ENCODE data around the gene TSGA10.
A peak's percentile ranks its signal among the peaks of the same experiment; 100 is the strongest.
"Not testable (repeated sequence)": the region's sequence is repeated elsewhere in the genome, so short reads cannot be mapped to it uniquely, and the experiment has no call there.

Gene TSGA10, protein sequence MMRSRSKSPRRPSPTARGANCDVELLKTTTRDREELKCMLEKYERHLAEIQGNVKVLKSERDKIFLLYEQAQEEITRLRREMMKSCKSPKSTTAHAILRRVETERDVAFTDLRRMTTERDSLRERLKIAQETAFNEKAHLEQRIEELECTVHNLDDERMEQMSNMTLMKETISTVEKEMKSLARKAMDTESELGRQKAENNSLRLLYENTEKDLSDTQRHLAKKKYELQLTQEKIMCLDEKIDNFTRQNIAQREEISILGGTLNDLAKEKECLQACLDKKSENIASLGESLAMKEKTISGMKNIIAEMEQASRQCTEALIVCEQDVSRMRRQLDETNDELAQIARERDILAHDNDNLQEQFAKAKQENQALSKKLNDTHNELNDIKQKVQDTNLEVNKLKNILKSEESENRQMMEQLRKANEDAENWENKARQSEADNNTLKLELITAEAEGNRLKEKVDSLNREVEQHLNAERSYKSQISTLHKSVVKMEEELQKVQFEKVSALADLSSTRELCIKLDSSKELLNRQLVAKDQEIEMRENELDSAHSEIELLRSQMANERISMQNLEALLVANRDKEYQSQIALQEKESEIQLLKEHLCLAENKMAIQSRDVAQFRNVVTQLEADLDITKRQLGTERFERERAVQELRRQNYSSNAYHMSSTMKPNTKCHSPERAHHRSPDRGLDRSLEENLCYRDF

DNA sequence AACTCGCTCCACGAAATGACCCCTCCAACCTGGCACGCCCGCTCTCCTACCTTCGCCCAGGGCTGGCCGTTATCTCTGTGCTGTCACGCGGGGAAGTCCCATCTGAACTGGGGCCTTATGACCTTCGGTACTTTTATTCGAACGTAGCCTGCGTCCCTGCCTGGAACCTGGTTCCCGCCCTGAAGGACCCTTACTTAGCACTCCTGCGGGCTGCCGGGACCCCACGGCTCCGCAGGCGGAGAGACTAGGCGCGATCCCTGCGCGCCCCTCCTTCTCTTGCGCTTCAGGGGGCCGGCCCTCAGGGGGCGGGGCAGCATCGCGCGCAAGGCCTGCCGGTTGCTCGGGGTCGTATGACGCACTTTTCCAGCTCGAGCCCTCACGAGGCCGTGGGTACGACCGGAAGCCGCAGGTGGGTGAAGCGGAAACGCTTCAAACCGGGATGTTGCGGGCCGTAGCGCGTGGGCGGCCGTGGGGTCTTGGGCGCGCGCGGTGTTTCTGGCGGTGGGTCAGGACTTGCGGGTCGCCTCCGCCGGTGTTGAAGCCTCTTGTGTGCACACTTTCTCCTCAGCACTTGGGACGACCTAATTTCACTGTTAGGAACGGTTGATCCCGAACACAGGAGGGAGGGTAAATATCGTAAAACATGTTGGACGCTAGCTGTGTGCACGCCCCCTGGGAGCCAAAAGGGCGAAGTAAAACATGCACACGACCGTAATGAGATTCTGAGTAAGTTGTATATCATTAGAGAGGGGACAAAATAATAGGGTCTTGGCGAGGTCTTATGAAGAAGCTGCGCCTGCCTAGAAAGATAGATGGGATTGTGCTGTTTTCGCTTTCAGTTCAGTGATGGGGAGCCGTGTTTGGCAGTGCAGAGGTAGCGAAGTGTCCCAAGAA, at the start of gene TSGA10, which contains the start of gene LIPT1:
Gene TSGA10 (minus strand): TSS at position 300 of the 894 bp plus-strand sequence. CDS start 45,503 bp downstream, outside the sequence.
Gene LIPT1 (plus strand): TSS at position 325 of the 894 bp plus-strand sequence. CDS start 6,991 bp downstream, outside the sequence.
- Histone ChIP-seq H3K4me3 (ENCODE audit: low read length in 2 of 2) (peak within 1 kb of the TSS; percentile 87 to 97), H3K9me3 (ENCODE audit: control insufficient read depth in 2 of 2, low read length in 2 of 2) (no peaks in the 10 kb centered on the region), H3K4me1 (ENCODE audit: control insufficient read depth, insufficient read depth, low read length) (peaks cover 11% of the 10 kb centered on the region), H3K36me3 (ENCODE audit: control insufficient read depth in 2 of 2, insufficient read depth in 2 of 2, low read length in 2 of 2) (peaks cover 2 to 4% of the 10 kb centered on the region in 2 donors), H3K9ac (ENCODE audit: low read length in 2 of 2) (peak within 1 kb of the TSS; percentile 83 to 91), H3K27ac (ENCODE audit: low read length) (peak within 1 kb of the TSS; percentile 87), H3K27me3 (ENCODE audit: control insufficient read depth in 1 of 2, insufficient read depth in 2 of 2, low read length in 2 of 2) (no peaks in the 10 kb centered on the region)

DNA sequence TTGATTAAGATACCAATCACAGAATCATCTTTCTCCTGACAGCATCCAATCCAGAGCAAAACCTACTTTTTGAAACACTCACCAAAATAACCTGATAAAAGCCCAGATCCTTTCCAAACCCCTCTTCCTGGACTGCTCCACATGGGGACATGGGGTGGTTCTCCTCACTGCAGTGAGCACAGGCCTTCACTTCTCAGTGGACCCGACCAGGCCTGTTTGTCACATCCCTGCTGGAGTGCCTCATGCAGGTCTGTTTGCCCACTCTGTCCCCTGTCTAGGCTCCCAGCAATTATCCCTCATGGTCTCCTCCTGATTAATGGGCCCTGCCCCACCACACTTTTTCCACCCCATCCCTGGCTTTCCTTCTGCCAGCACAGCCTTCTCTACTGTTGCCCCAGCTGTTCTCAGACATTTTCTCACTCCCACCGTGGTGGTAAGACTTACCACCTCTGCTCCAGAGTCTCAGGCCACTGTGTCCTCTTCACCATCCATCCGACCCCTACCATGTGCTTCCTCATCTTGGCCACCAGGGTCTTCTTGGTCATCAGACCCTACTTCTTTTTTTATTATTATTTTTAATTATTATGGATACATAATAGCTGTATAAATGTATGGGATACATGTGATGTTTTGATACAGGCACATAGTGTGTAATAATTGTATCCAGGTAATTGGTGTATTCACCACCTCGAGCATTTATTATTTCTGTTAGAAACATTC, 47.4 kb upstream of the TSGA10 start:
- no peak overlapping the region for H3K4me3 ChIP-seq (ENCODE audit: low read length in 2 of 2)
- no peaks in the 10 kb centered on the region for H3K27me3 ChIP-seq (ENCODE audit: control insufficient read depth in 1 of 2, insufficient read depth in 2 of 2, low read length in 2 of 2)
- H3K9me3 ChIP-seq (ENCODE audit: control insufficient read depth in 2 of 2, low read length in 2 of 2) = no peaks in the 10 kb centered on the region
- H3K36me3 ChIP-seq (ENCODE audit: control insufficient read depth in 2 of 2, insufficient read depth in 2 of 2, low read length in 2 of 2) = peaks cover 3 to 13% of the 10 kb centered on the region in 2 donors
- no peak overlapping the region for H3K27ac ChIP-seq (ENCODE audit: low read length)
- no peaks in the 10 kb centered on the region for H3K4me1 ChIP-seq (ENCODE audit: control insufficient read depth, insufficient read depth, low read length)
- no peak overlapping the region for H3K9ac ChIP-seq (ENCODE audit: low read length in 2 of 2)

DNA sequence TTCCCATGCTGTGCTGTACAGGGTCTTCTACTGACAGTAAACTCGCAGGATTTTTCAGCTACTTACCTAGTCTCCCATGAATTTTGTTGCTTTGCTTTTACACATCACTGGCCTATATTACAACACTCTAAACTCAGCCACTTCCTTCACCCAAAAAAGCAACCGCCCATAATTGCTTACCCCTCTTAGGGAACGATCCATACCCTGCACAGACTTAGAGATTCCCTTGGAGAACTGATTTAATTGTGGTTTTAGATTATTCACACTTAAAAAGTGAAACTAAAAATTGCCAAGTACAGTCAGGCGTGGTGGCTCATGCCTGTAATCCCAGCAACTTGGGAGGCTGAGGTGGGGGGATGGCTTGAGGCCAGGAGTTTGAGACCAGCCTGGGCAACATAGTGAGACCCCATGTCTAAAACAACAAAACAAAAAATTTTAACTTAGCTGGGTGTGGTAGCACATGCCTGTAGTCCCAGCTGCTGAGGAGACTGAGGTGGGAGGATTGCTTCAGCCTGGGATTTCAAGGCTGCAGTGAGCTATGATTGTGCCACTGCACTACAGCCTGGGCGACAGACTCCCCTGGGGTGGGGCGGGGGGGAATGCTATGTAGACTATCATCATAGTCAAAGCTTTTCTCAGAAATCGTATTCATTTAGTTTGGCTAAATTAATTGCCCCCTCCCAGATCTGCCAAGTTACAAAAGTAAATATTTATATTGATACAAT, 45.5 kb upstream of the TSGA10 start:
- Histone ChIP-seq H3K36me3 (ENCODE audit: control insufficient read depth in 2 of 2, insufficient read depth in 2 of 2, low read length in 2 of 2) (peaks cover 3 to 21% of the 10 kb centered on the region in 2 donors), H3K27me3 (ENCODE audit: control insufficient read depth in 1 of 2, insufficient read depth in 2 of 2, low read length in 2 of 2) (no peaks in the 10 kb centered on the region), H3K9ac (ENCODE audit: low read length in 2 of 2) (no peak overlapping the region), H3K27ac (ENCODE audit: low read length) (no peak overlapping the region), H3K9me3 (ENCODE audit: control insufficient read depth in 2 of 2, low read length in 2 of 2) (no peaks in the 10 kb centered on the region), H3K4me1 (ENCODE audit: control insufficient read depth, insufficient read depth, low read length) (no peaks in the 10 kb centered on the region), H3K4me3 (ENCODE audit: low read length in 2 of 2) (no peak overlapping the region)

DNA sequence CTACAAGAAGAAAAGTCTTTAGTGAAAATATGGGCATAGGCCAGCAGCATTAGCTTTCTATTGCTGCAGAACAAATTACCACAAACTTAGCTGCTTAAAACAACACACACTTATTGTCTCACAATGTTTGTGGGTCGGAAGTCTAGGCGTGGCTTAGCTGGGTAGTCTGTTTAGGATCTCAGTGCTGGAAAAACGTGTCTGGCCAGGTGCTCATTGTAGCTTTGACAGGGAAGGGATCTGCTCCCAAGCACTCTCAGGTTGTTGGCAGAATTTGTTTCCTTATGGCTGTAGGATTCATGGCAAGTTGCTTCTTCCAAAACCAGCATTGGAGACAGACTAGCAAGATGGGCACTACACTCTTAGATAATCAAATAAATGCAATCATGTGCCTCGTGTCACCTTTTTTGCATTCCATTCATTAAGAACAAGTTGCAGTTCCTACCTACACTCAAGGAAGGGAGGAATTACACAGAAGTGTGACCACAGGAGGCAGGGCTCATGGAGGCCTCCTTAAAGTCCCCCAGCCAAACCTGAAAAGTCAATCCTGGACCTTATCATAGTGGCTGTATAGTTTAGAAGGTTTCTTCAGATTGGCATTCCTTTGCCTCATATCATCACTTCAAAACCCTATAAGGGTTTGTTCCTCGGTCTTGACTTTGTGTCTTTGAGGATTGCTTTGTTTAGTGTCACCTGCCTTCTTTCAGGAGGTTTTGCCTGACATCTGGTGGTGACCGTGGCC, 43.5 kb upstream of the TSGA10 start:
- no peaks in the 10 kb centered on the region for H3K4me1 ChIP-seq (ENCODE audit: control insufficient read depth, insufficient read depth, low read length)
- no peak overlapping the region for H3K27ac ChIP-seq (ENCODE audit: low read length)
- no peak overlapping the region for H3K4me3 ChIP-seq (ENCODE audit: low read length in 2 of 2)
- no peak overlapping the region for H3K9ac ChIP-seq (ENCODE audit: low read length in 2 of 2)
- no peaks in the 10 kb centered on the region for H3K27me3 ChIP-seq (ENCODE audit: control insufficient read depth in 1 of 2, insufficient read depth in 2 of 2, low read length in 2 of 2)
- H3K9me3 ChIP-seq (ENCODE audit: control insufficient read depth in 2 of 2, low read length in 2 of 2) = no peaks in the 10 kb centered on the region
- H3K36me3 ChIP-seq (ENCODE audit: control insufficient read depth in 2 of 2, insufficient read depth in 2 of 2, low read length in 2 of 2) = peaks cover 5 to 21% of the 10 kb centered on the region in 2 donors

DNA sequence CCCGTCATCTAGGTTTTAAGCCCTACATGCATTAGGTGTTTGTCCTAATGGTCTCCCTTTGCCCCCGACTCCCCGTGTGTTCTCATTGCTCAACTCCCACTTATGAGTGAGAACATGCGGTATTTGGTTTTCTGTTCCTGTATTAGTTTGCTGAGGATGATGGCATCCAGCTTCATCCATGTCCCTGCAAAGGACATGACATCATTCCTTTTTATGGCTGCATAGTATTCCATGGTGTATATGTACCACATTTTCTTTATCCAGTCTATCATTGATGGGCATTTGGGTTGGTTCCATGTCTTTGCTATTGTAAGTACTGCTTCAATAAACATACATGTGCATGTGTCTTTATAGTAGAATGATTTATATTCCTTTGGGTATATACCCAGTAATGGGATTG, 37.6 kb upstream of the TSGA10 start:
- H3K9ac ChIP-seq (ENCODE audit: low read length in 2 of 2); H3K27ac ChIP-seq (ENCODE audit: low read length); H3K4me1 ChIP-seq (ENCODE audit: control insufficient read depth, insufficient read depth, low read length); H3K9me3 ChIP-seq (ENCODE audit: control insufficient read depth in 2 of 2, low read length in 2 of 2); H3K27me3 ChIP-seq (ENCODE audit: control insufficient read depth in 1 of 2, insufficient read depth in 2 of 2, low read length in 2 of 2); H3K4me3 ChIP-seq (ENCODE audit: low read length in 2 of 2): not testable (repeated sequence)
- H3K36me3 ChIP-seq (ENCODE audit: control insufficient read depth in 2 of 2, insufficient read depth in 2 of 2, low read length in 2 of 2) = peaks cover 9 to 21% of the 10 kb centered on the region in 2 donors

DNA sequence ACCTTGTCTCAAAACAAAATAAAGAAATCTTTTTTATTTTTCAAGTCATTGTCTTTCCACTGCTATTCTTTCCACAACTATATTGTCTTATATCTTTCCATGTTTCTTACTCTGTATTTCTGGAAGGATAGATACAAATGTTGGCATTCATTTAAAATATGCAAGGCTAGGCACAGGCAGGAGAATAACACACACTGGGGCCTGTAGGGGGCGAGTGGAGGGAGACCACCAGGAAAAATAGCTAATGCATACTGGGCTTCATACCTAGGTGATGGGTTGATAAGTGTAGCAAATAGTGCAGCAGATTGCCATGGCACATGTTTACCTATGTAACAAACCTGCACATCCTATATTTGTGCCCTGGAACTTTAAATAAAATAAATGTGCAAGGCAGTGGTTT, 35.8 kb upstream of the TSGA10 start:
- H3K4me3 ChIP-seq (ENCODE audit: low read length in 2 of 2) = no peak overlapping the region
- no peak overlapping the region for H3K27ac ChIP-seq (ENCODE audit: low read length)
- H3K27me3 ChIP-seq (ENCODE audit: control insufficient read depth in 1 of 2, insufficient read depth in 2 of 2, low read length in 2 of 2) = no peaks in the 10 kb centered on the region
- H3K4me1 ChIP-seq (ENCODE audit: control insufficient read depth, insufficient read depth, low read length) = no peaks in the 10 kb centered on the region
- H3K36me3 ChIP-seq (ENCODE audit: control insufficient read depth in 2 of 2, insufficient read depth in 2 of 2, low read length in 2 of 2) = peaks cover 8 to 16% of the 10 kb centered on the region in 2 donors
- H3K9ac ChIP-seq (ENCODE audit: low read length in 2 of 2) = no peak overlapping the region
- H3K9me3 ChIP-seq (ENCODE audit: control insufficient read depth in 2 of 2, low read length in 2 of 2) = no peaks in the 10 kb centered on the region

DNA sequence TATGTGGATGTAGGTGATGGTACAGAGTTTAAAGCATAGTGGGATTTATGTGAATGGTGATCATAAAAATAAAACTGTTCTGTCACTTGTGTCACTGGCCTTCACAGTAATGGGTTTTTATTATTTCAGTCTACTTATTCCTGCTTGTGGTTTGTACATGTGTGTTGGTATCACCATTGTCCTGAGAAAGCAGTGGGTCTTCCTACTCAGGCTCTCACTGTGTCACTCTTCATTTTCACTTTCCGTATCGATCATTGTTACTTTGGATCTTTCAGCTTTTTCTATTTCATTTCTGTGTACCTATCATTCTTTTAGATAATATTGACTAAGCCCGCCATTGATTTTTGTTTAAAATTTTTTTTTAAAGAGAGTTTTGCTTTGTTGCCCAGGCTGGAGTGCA, 33.6 kb upstream of the TSGA10 start:
- no peaks in the 10 kb centered on the region for H3K27me3 ChIP-seq (ENCODE audit: control insufficient read depth in 1 of 2, insufficient read depth in 2 of 2, low read length in 2 of 2)
- H3K9ac ChIP-seq (ENCODE audit: low read length in 2 of 2) = no peak overlapping the region
- H3K27ac ChIP-seq (ENCODE audit: low read length) = no peak overlapping the region
- no peaks in the 10 kb centered on the region for H3K4me1 ChIP-seq (ENCODE audit: control insufficient read depth, insufficient read depth, low read length)
- H3K9me3 ChIP-seq (ENCODE audit: control insufficient read depth in 2 of 2, low read length in 2 of 2) = no peaks in the 10 kb centered on the region
- peaks cover 5 to 16% of the 10 kb centered on the region in 2 donors for H3K36me3 ChIP-seq (ENCODE audit: control insufficient read depth in 2 of 2, insufficient read depth in 2 of 2, low read length in 2 of 2)
- H3K4me3 ChIP-seq (ENCODE audit: low read length in 2 of 2) = no peak overlapping the region

DNA sequence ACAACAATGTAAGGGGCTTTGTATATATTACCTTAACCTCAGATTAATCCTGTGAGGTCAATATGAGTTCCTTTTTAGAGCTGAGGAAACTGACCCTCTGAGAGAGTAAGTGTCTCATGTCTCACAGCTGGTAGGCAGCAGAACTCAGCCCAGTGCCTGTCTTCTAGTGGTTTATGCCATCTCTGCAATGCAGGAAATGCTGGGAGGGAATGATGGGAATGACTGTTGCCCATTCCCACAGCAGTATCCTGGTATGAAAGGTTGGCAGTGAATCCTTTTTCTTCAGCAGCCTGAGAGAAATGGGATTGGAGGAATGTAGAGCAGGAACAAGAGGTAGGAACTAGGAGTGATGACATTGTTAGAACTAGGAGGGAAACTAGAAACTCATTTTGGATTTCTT, 32.3 kb upstream of the TSGA10 start:
- Histone ChIP-seq H3K4me1 (ENCODE audit: control insufficient read depth, insufficient read depth, low read length) (peaks cover 6% of the 10 kb centered on the region), H3K27ac (ENCODE audit: low read length) (no peak overlapping the region), H3K27me3 (ENCODE audit: control insufficient read depth in 1 of 2, insufficient read depth in 2 of 2, low read length in 2 of 2) (no peaks in the 10 kb centered on the region), H3K9me3 (ENCODE audit: control insufficient read depth in 2 of 2, low read length in 2 of 2) (no peaks in the 10 kb centered on the region), H3K9ac (ENCODE audit: low read length in 2 of 2) (no peak overlapping the region), H3K36me3 (ENCODE audit: control insufficient read depth in 2 of 2, insufficient read depth in 2 of 2, low read length in 2 of 2) (peaks cover 5 to 13% of the 10 kb centered on the region in 2 donors), H3K4me3 (ENCODE audit: low read length in 2 of 2) (no peak overlapping the region)

DNA sequence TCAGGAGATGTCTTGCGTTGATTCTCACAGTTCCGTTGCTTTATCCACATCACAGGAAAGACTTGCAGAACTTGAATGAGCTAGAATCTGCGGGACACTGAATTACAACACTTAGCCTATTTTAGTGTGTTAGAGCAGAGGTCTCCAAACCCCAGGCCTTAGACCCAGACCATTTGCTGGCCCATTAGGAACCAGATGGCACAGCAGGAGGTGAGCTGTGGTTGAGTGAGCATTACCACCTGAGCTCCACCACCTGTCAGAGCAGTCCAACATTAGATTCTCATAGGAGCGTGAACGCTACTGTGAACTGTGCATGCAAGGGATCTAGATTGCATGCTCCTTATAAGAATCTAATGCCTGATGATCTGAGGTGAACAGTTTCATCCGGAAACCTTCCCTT, 30.1 kb upstream of the TSGA10 start:
- Histone ChIP-seq H3K9me3 (ENCODE audit: control insufficient read depth in 2 of 2, low read length in 2 of 2) (no peaks in the 10 kb centered on the region), H3K36me3 (ENCODE audit: control insufficient read depth in 2 of 2, insufficient read depth in 2 of 2, low read length in 2 of 2) (peaks cover 5% of the 10 kb centered on the region in 2 donors), H3K4me1 (ENCODE audit: control insufficient read depth, insufficient read depth, low read length) (peaks cover 17% of the 10 kb centered on the region), H3K27ac (ENCODE audit: low read length) (no peak overlapping the region), H3K27me3 (ENCODE audit: control insufficient read depth in 1 of 2, insufficient read depth in 2 of 2, low read length in 2 of 2) (no peaks in the 10 kb centered on the region), H3K9ac (ENCODE audit: low read length in 2 of 2) (no peak overlapping the region), H3K4me3 (ENCODE audit: low read length in 2 of 2) (no peak overlapping the region)

Data from stomach smooth muscle (tissue), 2 donors.